Measurements from ENCODE around the gene PPP1R15B. TPM values are rescaled to one million over a fixed set of nuclear protein-coding genes. Genes with fewer than 3 reads are reported as not detected.

The PPP1R15B gene
- total RNA-seq, 1 experiment from 2014 or later: 30.7 TPM

DNA sequence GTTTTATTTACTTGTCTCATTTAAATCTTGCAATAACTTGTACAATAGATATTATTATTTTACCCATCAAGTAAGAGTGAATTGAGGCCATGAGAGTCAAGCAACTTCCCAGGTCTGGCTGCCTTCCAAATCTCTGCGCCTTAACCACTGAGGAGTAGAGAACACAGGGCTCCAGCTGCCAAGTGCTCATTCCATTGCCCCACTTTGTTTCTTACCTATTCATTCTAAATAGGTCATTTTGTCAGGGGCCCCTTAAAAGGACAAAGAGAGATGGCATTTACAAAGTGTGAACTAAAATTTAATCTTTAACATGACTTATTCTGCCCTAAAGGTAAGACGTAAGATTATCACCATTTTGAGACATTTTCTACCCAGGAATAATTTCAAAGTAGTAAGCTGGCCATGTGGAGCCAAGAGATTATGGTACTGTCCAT, 3.5 kb downstream of the PPP1R15B start:
- in situ Hi-C loops (cut with HindIII; ENCODE audit: low sequenced_read_pairs): no loop called here
- DNase-seq (ENCODE audit: low spot score): peak; percentile 87

DNA sequence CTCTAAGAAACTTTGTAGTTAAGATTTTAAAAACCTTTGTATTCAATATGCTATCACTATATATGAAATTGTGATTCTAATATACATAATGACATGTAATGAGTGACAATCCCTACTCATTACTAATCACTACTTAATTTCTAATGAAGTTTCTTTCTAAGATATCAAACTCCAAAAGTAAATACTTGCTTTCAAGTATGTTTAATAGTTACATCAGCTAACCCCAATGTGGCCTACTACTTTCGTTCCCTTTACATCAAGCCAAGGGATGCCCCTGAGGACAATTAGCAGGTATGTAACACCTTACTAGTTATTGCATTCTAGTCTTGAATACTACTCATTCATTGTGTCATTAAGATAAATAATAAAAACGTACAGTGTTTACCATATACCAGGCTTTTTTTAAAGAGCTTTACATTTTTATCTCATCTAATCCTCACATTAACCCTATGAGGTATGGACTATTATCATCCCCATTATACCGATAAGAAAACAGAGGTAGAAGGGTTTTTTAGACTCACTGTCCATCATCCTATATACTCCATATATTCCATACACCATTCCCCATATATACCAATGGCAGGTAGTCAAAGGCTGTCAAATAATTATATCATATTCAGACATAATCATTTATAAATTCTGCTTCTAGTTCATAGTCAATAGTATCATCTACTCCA, 4.2 kb downstream of the PPP1R15B start:
- in situ Hi-C loops (cut with HindIII; ENCODE audit: low sequenced_read_pairs): no loop called here
- no peak for DNase-seq (ENCODE audit: low spot score)

DNA sequence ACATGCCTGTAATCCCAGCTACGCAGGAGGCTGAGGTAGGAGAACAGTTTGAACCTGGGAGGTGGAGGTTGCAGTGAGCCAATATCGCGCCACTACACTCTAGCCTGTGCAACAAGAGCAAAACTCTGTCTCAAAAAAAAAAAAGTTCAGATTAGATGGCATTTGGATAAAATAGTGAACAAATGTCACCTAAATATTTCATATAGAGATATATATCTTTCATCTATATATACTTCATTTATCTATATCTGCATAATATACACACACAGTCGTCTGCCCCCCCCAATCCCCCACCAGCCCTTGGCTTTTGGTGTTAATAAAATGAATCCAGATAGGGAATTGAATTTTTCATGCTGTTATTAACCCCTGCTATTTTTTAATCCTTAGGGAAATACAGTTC, 5.0 kb downstream of the PPP1R15B start:
- in situ Hi-C loops (cut with HindIII; ENCODE audit: low sequenced_read_pairs): no loop called here
- DNase-seq (ENCODE audit: low spot score): no peak

DNA sequence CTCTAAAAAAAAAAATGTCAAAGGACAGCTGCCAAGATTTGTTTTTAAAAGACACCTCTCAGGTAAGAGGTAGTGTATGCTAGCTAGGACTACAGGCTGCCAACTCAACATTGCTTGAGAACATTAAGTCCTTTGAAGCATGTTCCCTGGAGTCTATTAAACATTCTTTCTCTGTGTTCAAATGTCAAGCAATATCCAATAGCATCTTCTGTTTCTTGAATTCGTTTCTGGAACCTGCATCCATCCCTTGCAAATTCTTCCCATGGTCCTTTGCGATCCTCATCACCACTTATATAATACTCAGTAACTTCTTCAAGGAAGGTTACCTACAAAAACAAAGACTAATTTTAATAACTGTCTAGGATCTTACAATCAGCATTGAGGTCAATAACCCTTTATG, 5.6 kb downstream of the PPP1R15B start:
- peak; percentile 56 for DNase-seq (ENCODE audit: low spot score)
- in situ Hi-C loops (cut with HindIII; ENCODE audit: low sequenced_read_pairs): no loop called here

DNA sequence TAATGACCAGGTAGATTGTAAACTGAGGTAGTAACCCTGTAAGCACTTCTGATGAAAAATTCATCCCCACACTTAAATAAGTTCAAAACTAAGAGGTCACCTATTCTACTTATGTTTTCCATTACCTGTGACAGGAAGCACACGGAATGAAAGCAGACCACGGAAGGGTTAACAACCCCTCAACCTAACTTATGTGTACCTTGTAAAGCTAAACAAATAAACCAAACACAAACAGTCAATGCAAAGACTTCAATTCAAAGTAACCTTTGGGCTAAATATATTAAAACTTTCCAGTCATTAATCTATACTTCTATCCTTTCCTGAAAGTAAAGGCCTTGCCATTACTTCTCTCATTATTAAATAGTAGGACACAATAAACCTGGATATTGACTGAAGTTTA, 7.0 kb downstream of the PPP1R15B start:
- DNase-seq (ENCODE audit: low spot score): no peak
- in situ Hi-C loops (cut with HindIII; ENCODE audit: low sequenced_read_pairs): no loop called here

DNA sequence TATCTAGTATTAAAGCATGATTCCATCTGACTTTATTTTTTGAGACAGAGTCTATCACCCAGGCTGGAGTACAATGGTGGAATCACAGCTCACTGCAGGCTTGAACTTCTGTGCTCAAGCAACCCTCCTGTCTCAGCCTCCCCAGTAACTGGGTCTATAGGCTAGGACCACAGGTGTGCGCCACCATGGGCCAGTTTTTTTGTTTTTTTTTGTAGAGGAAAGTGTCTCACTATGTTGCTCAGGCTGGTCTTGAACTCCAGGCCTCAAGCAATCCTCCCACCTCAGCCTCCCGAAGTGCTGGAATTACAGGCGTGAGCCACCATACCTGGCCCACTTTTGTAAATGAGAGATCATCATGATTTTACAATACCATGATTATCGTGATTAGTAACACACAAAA, 9.2 kb downstream of the PPP1R15B start:
- DNase-seq (ENCODE audit: low spot score): no peak
- in situ Hi-C loops (cut with HindIII; ENCODE audit: low sequenced_read_pairs): no loop called here

DNA sequence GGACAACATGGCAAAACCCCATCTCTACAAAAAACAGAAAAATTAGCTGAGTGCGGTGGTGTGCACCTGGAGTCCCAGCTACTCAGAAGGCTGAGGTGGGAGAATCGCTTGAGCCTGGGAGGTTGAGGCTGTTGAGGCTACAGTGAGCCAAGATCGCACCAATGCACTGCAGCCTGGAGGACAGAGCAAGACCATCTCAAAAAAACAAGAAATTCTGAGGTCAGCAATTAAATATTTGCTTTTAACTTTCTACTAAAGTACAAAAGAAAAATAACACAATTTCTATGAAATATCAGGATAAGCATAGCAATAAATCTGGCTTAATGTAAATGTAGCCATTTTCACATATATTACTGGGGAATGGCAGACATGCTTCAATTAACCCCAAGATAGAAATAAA, 9.9 kb downstream of the PPP1R15B start:
- no peak for DNase-seq (ENCODE audit: low spot score)

DNA sequence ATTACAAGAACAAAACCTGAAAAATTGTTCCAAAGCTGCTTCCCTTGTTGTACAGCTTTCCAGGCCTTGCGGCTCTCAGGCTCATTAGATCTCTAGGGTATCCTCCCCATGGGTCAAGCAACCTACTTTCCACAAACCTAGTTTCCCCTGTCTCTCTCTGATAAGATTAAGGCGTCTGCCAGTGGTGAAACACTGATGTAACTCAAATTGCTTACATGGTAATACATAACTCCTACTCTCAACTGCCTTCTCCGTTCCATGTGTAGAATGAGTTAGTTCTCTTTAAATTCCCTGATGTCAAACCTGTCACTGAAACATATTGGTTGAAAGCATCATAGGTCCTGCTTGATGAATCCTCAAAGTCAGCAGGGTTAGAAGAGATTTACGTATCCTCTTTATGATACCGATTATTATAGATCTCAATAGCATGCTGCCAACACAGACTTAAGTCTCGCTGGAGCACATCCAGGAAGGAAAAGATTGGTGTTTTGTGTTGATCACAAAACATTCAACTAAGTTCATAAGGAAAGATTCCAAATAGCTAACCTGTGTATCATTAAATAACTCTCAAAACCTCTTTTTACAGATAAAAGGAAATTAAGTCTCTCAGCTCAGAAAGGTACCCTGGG, 10.6 kb downstream of the PPP1R15B start:
- in situ Hi-C loops (cut with HindIII; ENCODE audit: low sequenced_read_pairs): no loop called here
- no peak for DNase-seq (ENCODE audit: low spot score)

More for the DNA sequence above, 9.9 kb downstream of the PPP1R15B start:
- in situ Hi-C loops (cut with HindIII; ENCODE audit: low sequenced_read_pairs): no loop called here

DNA sequence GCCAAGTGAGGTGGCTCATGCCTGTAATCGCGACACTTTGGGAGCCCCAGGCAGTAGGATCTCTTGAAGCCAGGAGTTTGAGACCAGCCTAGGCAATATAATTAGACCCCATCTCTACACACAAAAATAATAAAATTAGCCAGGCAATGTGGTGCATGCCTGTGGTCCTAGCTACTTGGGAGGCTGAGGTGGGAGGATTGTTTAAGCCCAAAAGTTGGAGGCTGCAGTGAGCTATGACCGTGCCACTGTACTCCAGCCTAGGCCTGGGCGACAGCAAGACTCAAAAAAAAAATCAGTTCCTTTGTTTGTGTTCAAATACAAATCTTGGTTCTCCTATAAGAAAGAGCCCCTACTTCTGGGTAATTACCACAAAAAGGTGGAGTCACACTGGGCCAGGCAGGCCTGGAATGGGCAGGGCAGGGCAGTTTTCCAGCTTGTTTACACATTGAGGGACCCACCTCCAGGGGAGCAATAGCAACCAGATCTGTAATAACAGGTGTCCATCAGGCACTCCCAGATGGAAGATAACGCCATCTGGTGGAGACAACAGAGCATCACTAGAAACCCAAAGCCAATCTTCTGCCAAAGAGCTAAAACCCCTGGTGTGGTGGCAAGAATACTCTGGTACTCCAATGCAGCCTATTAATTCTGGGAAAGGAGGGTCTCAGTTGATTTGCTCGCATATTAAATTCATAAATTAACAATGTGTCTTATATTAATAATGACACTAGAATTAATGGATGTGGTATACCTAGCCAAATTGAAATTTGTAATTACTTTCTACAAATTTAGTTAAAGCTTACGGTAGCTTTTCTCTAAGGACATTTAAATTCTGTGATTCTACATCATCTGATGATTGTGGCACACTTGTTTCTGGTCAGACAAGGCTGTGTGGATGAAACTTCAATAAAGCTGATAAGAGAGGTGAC, 13.2 kb downstream of the PPP1R15B start:
- DNase-seq (ENCODE audit: low spot score): peak; percentile 88
- in situ Hi-C loops (cut with HindIII; ENCODE audit: low sequenced_read_pairs): no loop called here

DNA sequence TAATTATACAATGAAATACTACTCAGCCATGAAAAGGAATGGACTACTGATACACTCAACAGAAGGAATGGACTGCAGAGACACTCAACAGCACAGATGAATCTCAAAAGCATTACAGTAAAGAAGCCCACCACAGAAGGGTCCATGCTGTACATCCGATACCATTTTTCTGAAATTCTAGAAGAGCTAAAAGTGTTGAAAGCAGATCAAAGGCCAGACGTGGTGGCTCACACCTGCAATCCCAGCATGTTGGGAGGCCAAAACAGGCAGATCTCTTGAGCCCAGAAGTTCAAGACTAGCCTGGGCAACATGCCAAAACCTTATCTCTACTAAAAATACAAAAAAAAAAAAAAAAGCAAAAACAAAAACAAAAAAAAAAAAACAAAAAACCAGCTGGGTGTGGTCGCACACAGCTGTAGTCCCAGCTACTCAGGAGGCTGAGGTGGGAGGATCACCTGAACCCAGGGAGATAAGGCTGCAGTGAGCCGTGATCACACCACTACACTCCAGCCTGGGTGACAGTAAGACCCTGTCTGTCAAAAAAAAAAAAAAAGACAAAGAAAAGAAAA, 15.5 kb downstream of the PPP1R15B start:
- in situ Hi-C loops (cut with HindIII; ENCODE audit: low sequenced_read_pairs): no loop called here
- no peak for DNase-seq (ENCODE audit: low spot score)

DNA sequence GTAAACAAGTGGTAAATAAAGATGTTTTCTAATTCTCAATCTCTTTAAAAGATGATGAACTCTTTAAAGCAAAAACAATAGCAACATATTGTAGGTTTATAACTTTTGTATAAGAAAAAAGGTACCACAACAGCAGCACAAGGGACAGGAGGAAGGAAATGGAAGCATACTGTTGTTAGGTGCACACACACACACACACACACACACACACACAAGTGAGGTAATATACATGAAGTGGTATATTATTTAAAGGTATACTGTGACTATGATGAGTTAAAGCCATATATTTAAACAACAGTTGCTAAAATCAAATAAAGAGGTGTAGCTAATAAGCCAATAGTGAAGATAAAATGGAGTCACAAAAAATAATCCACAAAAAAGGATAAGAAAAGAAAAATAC, 20.0 kb downstream of the PPP1R15B start:
- in situ Hi-C loops (cut with HindIII; ENCODE audit: low sequenced_read_pairs): no loop called here
- no peak for DNase-seq (ENCODE audit: low spot score)

DNA sequence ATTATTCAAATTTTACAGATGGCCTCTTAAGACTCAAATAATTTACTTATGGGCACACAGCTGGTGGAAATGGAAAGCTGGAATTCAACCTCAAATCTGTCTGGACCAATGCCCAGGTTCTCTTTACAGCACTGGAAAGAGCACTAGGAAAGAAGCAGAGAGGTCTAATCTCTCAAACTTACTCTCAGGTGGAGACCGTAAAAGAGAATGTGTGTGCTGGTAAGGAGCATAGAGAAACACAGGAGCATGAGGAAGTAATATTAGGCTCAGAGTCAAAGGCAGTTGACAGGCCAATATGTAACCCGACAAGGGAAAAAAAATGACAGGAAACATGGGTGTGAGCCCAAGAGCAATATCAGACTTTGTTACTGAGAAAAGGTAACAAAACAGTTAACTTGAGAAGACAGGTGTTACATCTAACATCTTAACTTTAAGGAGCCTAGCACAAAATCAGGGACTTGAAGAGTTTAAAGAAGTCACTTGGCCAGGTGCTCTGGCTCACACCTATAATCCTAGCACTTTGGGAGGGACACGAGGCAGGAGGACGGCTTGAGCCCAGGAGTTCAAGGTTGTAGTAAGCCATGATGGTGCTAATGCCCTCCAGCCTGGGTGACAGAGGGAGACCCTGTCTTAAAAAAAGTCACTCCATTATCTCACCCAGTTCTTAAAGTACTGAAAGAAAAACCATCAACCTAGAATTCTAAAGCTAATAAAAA, 20.7 kb downstream of the PPP1R15B start:
- no peak for DNase-seq (ENCODE audit: low spot score)

DNA sequence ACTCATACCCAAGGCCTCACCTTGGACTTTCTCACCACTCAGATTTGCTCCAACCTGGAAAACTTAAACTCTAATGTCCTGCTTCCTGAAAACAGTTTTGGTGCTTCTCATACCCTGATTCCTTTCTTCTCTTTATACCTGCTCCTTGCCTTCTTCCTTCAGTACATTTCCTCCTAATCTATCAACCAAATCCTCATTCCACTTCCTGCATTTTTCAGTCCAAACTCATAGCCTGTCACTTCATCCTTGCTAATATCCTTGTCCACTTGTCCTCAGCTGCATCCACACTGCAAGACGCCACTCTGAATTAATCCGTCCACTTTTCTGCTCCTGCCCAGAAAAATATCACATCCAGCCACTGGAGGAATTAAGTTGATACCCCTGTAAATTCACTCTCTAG, 25.9 kb downstream of the PPP1R15B start:
- in situ Hi-C loops (cut with HindIII; ENCODE audit: low sequenced_read_pairs): no loop called here

More for the DNA sequence above, 20.7 kb downstream of the PPP1R15B start:
- in situ Hi-C loops (cut with HindIII; ENCODE audit: low sequenced_read_pairs): no loop called here

DNA sequence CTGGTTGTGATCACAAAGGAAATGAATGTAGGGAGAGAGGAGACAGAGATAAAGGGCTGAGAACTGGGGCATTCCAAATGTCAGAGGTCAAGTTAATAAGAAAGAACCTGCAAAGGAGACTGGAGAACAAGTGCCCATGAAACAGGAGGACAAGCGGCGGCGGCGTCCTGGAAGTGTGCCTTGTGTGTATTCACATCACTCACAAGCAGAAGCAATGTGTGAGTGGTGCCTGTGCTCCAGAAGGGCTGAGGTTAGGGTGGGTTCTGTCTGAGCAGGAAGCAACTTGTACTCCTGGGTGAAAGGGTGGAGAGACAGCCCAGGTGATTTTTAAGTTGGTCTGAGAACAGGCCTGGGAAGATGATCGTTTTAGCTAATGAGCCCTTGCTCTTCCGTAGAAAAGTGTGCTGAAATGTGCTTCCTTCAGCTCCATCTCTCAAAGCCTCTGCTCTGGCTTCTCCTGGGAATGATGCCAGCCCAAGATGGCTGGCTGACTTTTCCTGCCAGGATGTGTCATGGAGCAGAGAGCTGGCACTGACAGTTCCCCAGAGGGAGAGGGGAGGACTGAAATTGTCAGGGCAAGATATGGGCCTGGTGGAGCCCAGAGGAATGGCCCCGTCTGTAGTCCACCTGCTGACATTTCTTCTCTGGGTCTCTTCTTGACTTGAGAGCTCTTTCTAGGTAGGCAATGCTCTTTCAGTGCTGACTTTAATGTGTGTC, 26.8 kb downstream of the PPP1R15B start:
- in situ Hi-C loops (cut with HindIII; ENCODE audit: low sequenced_read_pairs): no loop called here
- peak; percentile 89 for DNase-seq (ENCODE audit: low spot score)

More for the DNA sequence above, 25.9 kb downstream of the PPP1R15B start:
- no peak for DNase-seq (ENCODE audit: low spot score)

DNA sequence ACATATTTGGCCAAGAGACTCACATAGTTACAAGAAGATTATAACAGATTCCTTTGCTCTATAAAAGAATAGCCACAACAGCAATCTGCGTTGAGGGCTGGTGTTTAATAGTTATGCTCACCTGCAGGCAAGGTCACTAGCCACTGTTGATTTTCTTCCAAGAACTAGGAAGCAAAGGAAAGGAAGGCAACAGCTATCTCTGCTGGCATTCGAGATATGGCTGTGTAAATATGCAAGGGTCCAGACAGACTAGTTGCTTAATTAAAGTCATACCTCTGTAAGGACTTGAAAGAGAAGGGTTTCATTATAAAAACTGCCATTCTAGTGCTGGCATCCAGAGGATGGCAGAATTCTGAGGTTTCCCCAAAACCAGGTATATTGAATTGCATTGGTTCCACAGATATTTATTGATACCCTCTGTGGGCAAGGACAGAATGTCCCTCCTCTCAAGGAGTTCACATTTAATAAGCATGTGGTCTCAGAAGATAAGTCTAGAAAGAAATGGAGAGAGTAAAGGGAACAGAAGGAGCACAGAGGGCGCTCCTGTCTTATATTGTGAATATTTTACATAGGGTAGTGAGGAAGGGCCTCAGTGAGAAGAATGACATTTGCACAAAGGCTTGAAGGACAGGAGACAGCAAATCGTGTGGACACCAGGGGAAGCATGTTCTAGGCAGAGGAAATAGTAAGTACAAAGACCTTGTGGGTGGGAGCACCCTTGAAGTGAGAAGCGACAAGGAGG, 28.3 kb downstream of the PPP1R15B start:
- no peak for DNase-seq (ENCODE audit: low spot score)
- in situ Hi-C loops (cut with HindIII; ENCODE audit: low sequenced_read_pairs): no loop called here

DNA sequence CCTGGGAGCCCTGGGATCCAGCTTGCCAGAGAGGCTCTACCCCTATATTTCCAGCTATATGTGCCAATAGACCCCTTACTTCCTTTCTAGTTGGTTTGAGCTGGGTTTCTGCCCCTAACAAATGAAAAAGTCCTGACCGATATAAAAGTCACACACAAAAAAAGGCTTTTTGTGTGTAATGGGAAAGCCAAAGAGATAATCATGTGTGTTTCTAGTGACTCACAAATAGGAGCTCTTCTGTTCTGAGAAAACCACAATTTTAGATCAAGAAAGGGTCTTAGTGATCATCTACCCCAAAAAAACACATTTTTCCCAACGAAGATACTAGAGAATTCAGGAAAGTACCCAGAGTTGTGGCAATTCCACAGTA, 28.9 kb downstream of the PPP1R15B start:
- in situ Hi-C loops (cut with HindIII; ENCODE audit: low sequenced_read_pairs): no loop called here
- no peak for DNase-seq (ENCODE audit: low spot score)

DNA sequence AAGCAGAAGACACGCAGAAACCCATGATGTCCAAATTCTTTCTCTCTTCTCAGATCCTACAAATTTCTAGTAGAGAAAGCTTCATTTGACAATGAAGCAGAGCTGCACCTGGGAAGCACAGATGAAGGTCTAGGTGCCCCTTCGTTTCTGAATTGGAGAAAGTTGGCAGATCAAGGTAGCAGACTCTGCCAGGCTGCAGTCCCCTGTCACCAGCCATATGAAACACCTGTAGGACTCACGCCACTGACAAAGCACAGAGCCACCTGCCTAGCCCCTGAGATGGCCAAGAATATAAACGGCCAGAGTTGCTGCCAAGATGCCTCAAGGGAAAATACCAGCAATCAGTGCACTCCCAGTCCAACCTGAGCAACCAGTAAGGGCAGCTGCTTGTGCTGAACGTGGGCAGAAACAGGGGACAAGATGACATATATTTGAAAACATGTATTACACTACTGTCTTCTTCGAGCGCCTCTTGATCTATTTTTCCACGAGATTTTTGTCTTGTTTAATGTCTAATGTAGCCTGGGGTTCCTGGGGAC, 31.3 kb downstream of the PPP1R15B start:
- no peak for DNase-seq (ENCODE audit: low spot score)
- in situ Hi-C loops (cut with HindIII; ENCODE audit: low sequenced_read_pairs): no loop called here
